GOT3 (cell line): ENCODE data around the gene BCO2.

Experiments
- DNase-seq: peaks from one replicate; lab custom pipeline; 2025; ENCODE audit warnings: mixed read lengths; lab: John Stamatoyannopoulos, UW

Gene BCO2

DNA sequence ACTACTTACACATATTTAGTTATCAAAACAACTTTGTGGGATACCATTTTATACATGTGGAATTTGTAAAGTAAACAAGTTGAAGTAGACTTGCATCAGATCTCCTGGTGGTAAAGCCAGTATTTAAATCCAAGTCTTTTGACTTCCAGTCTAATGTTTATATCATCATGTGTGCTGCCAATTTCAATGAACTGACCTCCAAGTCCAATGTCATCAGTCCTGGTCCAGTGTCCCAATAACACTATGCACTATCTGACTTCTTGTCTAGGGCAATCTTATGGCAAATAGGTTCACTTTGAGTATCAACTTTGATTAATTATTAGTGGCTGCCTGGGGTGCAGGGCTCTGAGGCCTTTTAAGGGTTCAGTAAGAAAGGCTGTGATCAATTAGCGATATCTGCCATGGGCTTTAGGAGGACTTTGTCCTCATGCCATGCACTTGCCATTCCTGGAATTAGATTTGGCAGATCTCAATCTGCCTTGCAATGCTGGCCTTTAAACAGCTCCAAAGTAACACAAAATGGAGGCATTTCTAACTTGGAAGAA is 41.3 kb downstream of the BCO2 start:
- no peak for DNase-seq

GRCh38 chr11:112219476-112220232 is 44.3 kb downstream of the BCO2 start:
- DNase-seq, result no peak

DNA sequence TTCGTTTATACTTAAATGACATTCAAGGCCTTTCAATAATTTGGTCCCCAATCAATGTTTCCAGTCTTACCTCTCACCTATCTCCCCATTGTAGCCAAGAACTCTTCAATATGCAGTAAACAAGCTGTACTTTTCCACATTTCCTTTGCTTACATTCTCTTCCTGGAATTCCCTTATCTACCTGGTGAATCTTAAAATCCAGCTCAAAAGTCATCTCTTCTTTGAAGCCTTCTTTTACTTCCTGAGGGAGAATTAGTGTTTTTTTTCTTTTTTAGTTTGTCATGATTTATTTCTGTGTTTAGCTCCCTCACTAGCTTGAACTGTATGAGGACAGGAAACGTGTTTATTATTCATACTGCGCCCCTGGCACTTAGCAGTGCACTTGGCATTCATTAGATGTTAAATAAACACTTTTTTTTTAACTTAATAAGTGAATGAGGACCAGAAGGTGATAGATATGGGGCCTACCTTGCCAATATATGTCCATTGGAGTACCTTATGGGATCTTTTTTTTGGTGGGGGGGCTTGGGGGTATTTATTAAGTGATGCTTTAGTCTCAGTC is 46.0 kb downstream of the BCO2 start:
- no peak for DNase-seq

- no peak for DNase-seq
Measured at GRCh38 chr11:112222303-112222702, 47.0 kb downstream of the BCO2 start.

- DNase-seq, result no peak
Measured at GRCh38 chr11:112223121-112223520, 47.8 kb downstream of the BCO2 start.

- no peak for DNase-seq
Measured at GRCh38 chr11:112223754-112224532, 48.6 kb downstream of the BCO2 start.

DNA sequence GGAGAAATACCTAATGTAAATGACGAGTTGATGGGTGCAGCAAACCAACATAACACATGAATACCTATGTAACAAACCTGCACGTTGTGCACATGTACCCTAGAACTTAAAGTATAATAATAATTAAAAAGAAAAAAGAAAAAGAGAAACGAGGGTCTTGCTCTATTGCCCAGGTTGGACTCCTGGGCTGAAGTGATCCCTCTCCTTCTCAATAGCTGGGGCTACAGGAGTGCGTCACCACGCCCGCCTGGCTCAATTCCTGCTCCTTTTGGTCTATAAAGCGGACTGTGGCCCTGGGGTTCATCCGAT is 50.4 kb downstream of the BCO2 start:
- DNase-seq, result no peak

DNA sequence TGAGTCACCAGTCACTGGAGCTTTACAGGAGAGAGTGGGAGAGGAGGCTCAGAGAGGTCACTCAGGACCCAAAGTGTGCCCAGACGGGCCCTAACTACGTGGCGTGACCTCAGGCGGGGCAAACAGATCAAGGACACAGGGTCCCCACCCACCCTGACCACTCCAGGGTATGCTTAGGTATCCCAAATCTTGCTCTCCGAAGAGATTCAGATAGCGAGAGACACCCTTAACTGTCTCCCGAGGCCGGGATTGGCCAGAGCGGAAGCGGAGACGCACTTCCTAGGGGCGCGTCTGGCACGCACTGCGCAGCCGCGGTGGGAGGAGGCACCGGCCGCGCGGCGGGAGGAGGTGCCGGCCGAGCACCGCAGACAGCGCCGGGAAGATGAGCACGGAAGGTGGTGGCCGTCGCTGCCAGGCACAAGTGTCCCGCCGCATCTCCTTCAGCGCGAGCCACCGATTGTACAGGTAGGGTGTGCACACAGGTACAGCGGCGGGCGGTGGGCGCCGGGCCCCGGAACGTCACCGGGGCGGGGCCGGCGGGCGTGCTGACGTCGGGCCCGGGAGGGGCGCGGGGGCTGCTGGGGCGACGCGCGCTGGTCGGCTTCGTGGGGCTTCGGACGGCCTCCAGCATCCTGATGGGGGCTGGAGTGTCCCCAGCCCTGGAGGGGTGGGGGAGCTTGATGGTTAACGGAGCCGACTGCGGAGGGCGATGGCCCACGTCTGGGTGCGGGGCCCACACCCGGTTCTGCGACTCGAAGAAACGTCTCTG is 50.9 kb downstream of the BCO2 start, which contains the start of gene PTS:
TSS of gene PTS (plus strand) at position 367 of the 769 bp plus-strand sequence. CDS start at position 383, 16 bp downstream.
- DNase-seq, result peak; percentile 36

DNA sequence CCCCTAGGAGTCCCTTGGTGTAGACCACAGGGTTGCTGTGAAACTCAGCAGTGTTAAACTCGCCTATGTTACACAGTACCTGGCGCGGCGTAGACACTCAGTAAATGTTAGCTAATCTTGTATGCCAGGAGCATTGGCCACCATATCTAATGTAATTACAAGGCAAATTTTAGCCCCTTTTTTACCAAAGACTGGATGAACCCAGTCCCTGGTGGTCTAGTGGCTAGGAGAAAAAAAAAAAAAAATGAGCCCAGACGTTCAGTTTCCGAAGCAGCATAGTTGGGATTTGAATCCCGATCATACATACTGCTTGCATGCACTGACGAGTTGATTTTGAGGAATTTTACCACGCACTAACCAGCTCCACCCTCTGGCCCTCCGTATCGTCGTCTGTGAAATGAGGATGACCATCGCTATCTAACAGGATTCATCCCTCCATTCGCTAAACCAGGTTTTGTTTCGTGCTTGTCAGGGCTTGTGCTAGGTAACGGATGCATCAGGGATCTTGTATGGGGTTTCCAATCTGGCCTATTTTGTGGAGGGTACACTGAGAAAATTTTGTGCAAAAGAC is 51.6 kb downstream of the BCO2 start:
- DNase-seq, result no peak

DNA sequence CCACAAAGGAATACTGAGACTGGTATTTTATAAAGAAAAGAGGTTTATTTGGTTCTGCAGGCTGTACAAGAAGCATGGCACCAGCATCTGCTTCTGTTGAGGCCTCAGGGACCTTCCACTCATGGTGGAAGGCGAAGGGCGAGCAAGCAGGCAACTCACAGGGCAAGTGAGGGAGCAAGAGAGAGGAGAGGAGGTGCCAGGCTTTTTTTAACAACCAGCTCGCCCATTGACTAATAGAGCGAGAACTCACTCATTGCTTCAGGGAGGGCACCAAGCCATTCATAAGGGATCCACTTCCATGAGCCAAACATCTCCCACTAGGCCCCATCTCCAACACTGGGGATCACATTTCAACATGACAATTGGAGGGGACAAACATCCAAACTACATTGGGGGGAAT is 52.2 kb downstream of the BCO2 start:
- DNase-seq, result no peak

DNA sequence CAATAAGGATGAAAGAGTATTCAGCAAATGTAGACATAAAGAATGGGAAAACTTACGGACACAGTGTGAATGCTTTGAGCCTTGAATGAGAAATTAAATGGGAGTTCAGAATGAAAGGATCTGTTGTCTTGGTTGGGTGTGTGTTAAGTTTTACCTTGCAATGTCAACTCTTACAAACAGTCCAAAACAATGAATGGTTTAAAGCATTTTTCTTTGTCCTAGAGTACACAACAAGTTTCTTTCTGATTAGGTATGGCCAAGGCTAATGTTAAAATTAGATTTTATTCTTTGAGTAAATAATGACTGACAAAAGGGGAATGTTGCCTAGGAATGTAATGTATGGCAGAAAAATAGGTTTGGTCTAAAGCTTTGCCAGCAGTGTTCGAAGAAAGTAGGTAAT is 53.4 kb downstream of the BCO2 start:
- no peak for DNase-seq

GRCh38 chr11:112229159-112229558 is 53.8 kb downstream of the BCO2 start:
- DNase-seq, result no peak

DNA sequence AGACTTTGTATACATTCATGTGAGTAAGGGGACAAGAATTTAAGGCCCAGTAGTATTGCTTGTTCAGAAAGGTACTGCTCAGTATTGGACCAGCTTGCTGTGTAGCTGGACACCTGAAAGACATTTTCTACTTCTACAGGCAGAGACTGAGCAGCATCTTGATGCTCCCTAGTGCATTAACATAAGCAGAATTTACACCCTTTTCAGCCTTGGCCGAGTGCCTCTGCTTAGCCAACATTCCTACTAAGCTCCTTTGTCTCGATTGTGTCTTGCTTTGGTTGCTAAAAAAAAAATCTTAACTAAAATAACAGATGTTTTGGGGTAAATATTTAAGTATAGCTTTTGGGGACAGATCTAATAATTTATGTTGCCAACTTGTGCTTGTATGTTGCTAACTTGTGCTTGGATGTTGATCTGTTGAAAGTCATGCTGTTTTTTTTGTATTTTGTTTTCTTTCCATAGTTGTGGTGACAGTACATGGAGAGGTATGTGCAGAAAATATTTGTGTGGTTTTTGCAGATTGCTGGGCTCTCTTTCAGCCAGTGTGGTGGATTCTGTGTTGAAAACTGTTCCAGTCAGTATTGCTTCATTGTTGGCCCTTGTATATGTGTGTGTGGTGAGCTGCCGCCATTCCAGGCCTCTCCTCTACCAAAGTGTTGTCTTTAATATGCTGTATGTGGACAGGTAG is 54.6 kb downstream of the BCO2 start:
- no peak for DNase-seq

- DNase-seq, result no peak
Measured at GRCh38 chr11:112231952-112232351, 56.6 kb downstream of the BCO2 start.

- no peak for DNase-seq
Measured at GRCh38 chr11:112235750-112236390, 60.6 kb downstream of the BCO2 start.

GRCh38 chr11:112237451-112237850 is 62.1 kb downstream of the BCO2 start:
- no peak for DNase-seq

GRCh38 chr11:112238041-112238440 is 62.7 kb downstream of the BCO2 start:
- no peak for DNase-seq

- DNase-seq, result no peak
Measured at GRCh38 chr11:112241486-112241885, 66.2 kb downstream of the BCO2 start.

DNA sequence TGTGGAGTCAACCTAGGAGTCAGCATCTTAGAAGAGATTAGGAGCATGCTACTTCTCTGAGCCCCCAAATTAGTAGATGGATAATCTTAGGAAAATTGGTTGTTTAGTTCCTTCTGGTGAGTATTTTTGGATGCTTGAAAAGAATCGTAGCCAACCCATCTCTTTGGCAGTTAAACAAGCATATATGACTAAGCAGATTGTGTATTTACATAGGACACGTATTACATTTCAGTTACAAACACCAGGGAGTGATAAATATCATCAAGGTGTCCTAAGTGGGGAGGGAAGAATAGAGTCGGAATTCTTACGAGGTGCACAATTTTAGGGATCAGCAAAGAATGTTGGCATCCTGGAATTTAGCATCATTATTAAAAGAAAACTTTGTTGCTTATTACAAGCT is 71.9 kb downstream of the BCO2 start:
- DNase-seq, result no peak

- no peak for DNase-seq
Measured at GRCh38 chr11:112248201-112248600, 72.9 kb downstream of the BCO2 start.
